ENCODE measurements around the gene OR51E1. TPM values are rescaled to one million over a fixed set of nuclear protein-coding genes. Genes with fewer than 3 reads are reported as not detected.

The OR51E1 gene
- polyA plus RNA-seq, 1 donor (not counting 4 experiments of a cell fraction or from before 2014, with no cell fraction given) = not detected

DNA sequence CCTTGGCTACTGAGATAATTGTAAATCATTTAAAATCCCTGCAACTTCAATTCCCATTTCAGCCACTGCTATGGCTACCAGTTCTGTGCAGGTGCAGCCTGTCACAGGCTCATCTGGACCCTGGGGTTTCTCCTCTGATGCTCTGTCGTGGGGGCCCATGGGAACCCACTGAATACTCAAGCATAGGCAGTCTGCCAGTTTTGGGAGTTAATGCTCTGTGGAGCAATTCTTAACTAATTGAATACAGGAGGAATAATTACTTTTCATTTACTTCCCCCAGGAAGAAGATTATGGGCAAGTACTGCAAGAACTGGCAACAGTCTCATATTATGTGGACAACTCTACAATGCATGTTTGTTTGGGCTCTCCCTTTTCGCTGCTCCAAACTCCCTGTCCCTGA is 28.0 kb downstream of the OR51E1 start:
- no peak for TF ChIP-seq EZH2 (IDR thresholded peaks at IDR 0.05; ENCODE audit: low read length)
- TF ChIP-seq, protein P1, sequence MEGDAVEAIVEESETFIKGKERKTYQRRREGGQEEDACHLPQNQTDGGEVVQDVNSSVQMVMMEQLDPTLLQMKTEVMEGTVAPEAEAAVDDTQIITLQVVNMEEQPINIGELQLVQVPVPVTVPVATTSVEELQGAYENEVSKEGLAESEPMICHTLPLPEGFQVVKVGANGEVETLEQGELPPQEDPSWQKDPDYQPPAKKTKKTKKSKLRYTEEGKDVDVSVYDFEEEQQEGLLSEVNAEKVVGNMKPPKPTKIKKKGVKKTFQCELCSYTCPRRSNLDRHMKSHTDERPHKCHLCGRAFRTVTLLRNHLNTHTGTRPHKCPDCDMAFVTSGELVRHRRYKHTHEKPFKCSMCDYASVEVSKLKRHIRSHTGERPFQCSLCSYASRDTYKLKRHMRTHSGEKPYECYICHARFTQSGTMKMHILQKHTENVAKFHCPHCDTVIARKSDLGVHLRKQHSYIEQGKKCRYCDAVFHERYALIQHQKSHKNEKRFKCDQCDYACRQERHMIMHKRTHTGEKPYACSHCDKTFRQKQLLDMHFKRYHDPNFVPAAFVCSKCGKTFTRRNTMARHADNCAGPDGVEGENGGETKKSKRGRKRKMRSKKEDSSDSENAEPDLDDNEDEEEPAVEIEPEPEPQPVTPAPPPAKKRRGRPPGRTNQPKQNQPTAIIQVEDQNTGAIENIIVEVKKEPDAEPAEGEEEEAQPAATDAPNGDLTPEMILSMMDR (optimal IDR thresholded peaks at IDR 0.05 in 1 of 3, IDR thresholded peaks at IDR 0.05 in 1 of 3, conservative IDR thresholded peaks at IDR 0.05 in 1 of 3; ENCODE audit: extremely low read depth in 1 of 3, insufficient read depth in 2 of 3, low read length in 3 of 3) = no peak
- H3K27me3 ChIP-seq (ENCODE audit: control insufficient read depth, extremely low read depth, insufficient read depth, low read length) = no peaks in the 10 kb centered on the region
- FAIRE-seq = no peak
- no peaks in the 10 kb centered on the region for H3K36me3 ChIP-seq (ENCODE audit: control insufficient read depth in 2 of 2, extremely low read depth in 1 of 2, insufficient read depth in 2 of 2, low read length in 2 of 2)
- no peak overlapping the region for H2AFZ ChIP-seq (ENCODE audit: control insufficient read depth, low read length)
- H3K9me3 ChIP-seq (ENCODE audit: control insufficient read depth, low read depth, low read length) = no peaks in the 10 kb centered on the region
- H3K79me2 ChIP-seq (ENCODE audit: control insufficient read depth, insufficient read depth, low read length) = no peaks in the 10 kb centered on the region
- no peak overlapping the region for H3K9ac ChIP-seq (ENCODE audit: control insufficient read depth, extremely low read depth, insufficient read depth, low read length)
- no peaks in the 10 kb centered on the region for H4K20me1 ChIP-seq (ENCODE audit: control insufficient read depth, extremely low read depth, insufficient read depth, low read length)
- dilution Hi-C loops (cut with MboI; ENCODE audit: extremely low pct_ligation_motif_present, low sequenced_read_pairs) = no loop called here
- peaks cover 2% of the 10 kb centered on the region for H3K4me1 ChIP-seq (ENCODE audit: control insufficient read depth, extremely low read depth, insufficient read depth, low read length)
- no peak overlapping the region for H3K4me2 ChIP-seq (ENCODE audit: control insufficient read depth, extremely low read depth, insufficient read depth, low read depth, low read length)
- DNase-seq (ENCODE audit: low read depth, low spot score) = no peak
- H3K27ac ChIP-seq (ENCODE audit: control insufficient read depth, insufficient read depth, low read length) = no peak overlapping the region
- H3K9me1 ChIP-seq (ENCODE audit: control insufficient read depth, extremely low read depth, insufficient read depth, low read length) = no peaks in the 10 kb centered on the region
- no peak overlapping the region for H3K4me3 ChIP-seq (ENCODE audit: control insufficient read depth in 2 of 3, extremely low read depth in 1 of 3, insufficient read depth in 2 of 3, low read depth in 1 of 3, low read length in 3 of 3)

DNA sequence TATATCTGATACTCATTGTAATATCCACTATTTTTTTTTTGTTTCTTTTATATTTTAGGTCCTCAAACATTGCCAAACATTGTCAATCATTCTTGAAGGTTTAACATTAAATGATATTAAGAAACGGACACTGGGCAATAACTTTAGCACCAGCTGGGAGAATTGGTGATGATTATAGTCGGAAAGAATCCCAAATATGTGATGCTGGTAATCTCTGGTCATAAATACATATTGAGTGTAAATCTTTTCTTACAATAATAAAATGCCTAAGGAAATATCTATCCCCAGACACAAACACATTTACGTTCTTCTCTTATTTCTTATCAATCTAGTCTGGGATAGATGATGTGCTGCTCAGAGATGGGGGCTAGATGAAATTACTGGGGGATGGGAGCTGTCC is 28.7 kb downstream of the OR51E1 start:
- H3K4me1 ChIP-seq (ENCODE audit: control insufficient read depth, extremely low read depth, insufficient read depth, low read length) = peaks cover 2% of the 10 kb centered on the region
- H3K4me3 ChIP-seq (ENCODE audit: control insufficient read depth in 2 of 3, extremely low read depth in 1 of 3, insufficient read depth in 2 of 3, low read depth in 1 of 3, low read length in 3 of 3) = no peak overlapping the region
- no peak for DNase-seq (ENCODE audit: low read depth, low spot score)
- H3K9me1 ChIP-seq (ENCODE audit: control insufficient read depth, extremely low read depth, insufficient read depth, low read length) = no peaks in the 10 kb centered on the region
- H3K27me3 ChIP-seq (ENCODE audit: control insufficient read depth, extremely low read depth, insufficient read depth, low read length) = no peaks in the 10 kb centered on the region
- H3K4me2 ChIP-seq (ENCODE audit: control insufficient read depth, extremely low read depth, insufficient read depth, low read depth, low read length) = no peak overlapping the region
- dilution Hi-C loops (cut with MboI; ENCODE audit: extremely low pct_ligation_motif_present, low sequenced_read_pairs) = no loop called here
- H3K9me3 ChIP-seq (ENCODE audit: control insufficient read depth, low read depth, low read length) = no peaks in the 10 kb centered on the region
- FAIRE-seq = no peak
- H3K36me3 ChIP-seq (ENCODE audit: control insufficient read depth in 2 of 2, extremely low read depth in 1 of 2, insufficient read depth in 2 of 2, low read length in 2 of 2) = no peaks in the 10 kb centered on the region
- no peak overlapping the region for H3K9ac ChIP-seq (ENCODE audit: control insufficient read depth, extremely low read depth, insufficient read depth, low read length)
- no peak for TF ChIP-seq EZH2 (IDR thresholded peaks at IDR 0.05; ENCODE audit: low read length)
- TF ChIP-seq, protein P1 (optimal IDR thresholded peaks at IDR 0.05 in 1 of 3, IDR thresholded peaks at IDR 0.05 in 1 of 3, conservative IDR thresholded peaks at IDR 0.05 in 1 of 3; ENCODE audit: extremely low read depth in 1 of 3, insufficient read depth in 2 of 3, low read length in 3 of 3) = no peak
- no peaks in the 10 kb centered on the region for H3K79me2 ChIP-seq (ENCODE audit: control insufficient read depth, insufficient read depth, low read length)
- H4K20me1 ChIP-seq (ENCODE audit: control insufficient read depth, extremely low read depth, insufficient read depth, low read length) = no peaks in the 10 kb centered on the region
- no peak overlapping the region for H3K27ac ChIP-seq (ENCODE audit: control insufficient read depth, insufficient read depth, low read length)
- H2AFZ ChIP-seq (ENCODE audit: control insufficient read depth, low read length) = no peak overlapping the region
